Hepatic stellate cell (primary cell): ENCODE results near the gene PRSS48.
"Not testable (repeated sequence)": the region's sequence is repeated elsewhere in the genome, so short reads cannot be mapped to it uniquely, and the experiment has no call there.

Experiments used
- DNase-seq: peaks from one replicate; pipeline ENCODE4 v3.0.0; 2011; ENCODE audit warnings: low spot score

Gene PRSS48

DNA sequence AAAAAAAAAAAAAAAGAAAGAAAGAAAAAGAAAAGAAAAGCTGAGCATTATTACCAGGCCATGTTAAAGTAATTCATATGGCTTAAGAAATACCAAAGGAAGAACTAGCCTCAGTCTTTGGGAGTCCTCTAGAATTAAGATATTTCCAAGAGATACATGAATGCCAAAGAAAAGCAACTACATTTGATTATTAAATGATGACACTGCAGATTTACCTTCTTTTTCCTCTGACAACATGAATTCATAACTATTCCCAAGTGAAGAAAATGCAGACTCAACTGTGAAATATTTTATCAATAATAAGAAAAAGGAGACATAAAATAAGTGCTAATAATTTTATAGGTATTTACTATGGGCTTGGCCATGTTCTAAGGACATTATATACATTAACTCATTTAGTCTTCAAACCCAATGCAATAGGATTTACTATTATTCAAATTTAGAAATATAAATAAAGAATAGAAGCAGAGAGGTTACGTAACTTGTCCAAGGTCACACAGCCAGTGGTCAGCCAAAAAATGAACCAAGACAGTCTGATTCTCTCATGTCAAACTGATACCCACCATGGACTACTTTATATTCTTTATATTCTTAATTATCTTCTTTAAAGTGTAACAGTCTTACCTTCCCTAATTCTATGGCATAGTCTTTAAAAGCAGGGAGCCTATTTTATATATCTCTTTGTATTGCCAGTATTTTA, 41.5 kb downstream of the PRSS48 start:
- DNase-seq = no peak

GRCh38 chr4:151319490-151319889, 42.5 kb downstream of the PRSS48 start:
- DNase-seq = no peak

GRCh38 chr4:151321586-151321985, 44.6 kb downstream of the PRSS48 start:
- no peak for DNase-seq

GRCh38 chr4:151322161-151322560, 45.2 kb downstream of the PRSS48 start:
- DNase-seq = not testable (repeated sequence)

- DNase-seq = no peak
These were observed 45.6 kb downstream of the PRSS48 start for GRCh38 chr4:151322570-151322969.

GRCh38 chr4:151323667-151324066, 46.7 kb downstream of the PRSS48 start:
- no peak for DNase-seq

- no peak for DNase-seq
These were observed 47.3 kb downstream of the PRSS48 start for GRCh38 chr4:151324124-151324751.

DNA sequence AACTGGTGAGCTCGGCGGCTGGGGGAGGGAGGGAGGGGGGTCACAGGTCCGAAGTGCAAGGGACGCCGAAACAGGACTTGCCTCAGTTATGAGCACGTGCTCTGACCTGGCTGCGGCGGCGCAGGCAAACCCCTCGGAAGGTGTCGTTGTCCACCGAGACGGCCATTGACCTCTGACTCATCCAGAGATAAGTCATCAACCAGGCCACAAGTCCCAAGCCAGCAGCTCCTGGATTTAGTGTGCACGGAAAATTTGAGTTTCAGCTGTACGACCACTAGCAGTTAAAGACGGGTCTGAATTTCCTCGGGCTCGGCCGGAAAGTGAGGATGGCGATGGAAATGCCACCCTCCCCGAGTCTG, 47.8 kb downstream of the PRSS48 start:
- DNase-seq = peak; percentile 37

DNA sequence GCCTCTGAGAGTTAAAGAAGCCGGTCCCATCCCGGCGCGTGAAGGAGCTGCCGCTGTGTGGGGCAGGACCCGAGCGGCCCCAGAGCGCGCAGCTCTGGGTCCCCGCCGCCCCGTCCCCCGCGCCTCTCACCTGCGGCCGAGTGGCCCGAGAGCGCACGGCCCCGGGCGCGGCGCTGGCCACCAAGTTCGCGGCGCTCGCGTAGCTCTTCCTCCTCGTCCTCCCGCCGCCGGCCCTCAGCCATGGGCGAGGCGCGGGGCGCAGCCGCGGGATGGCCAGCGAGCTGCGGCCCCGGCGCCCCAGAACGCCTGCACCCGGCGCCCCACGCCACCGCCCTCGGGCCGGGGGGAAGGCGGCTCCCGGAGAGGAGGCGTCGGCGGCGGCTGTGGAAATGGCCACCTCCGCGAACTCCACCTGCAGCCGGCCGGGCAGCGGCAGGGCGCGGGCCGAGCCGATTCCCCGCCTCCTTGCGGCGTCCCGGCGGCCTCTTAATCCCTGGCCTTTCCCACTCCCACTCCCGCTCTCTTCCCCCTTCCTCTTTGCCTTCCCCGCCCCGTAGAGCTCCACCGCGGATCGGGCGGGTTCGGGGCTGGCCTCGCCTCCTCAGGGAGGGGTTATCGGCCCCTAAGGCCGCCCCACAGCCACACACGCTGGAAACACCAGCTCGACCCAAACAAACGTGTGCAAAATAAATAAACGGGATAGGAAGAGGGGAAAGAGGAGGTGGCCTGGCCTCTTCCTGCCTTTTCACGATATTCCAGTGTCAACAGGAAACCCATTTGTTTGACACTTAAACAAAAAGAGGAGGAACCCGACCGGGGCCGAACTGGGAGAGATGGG, 48.4 kb downstream of the PRSS48 start, which contains the start of gene SH3D19:
Gene SH3D19 (minus strand): TSS at position 495 of the 838 bp plus-strand sequence. CDS start 253 bp downstream, at position 242.
- DNase-seq = peak; percentile 51

DNA sequence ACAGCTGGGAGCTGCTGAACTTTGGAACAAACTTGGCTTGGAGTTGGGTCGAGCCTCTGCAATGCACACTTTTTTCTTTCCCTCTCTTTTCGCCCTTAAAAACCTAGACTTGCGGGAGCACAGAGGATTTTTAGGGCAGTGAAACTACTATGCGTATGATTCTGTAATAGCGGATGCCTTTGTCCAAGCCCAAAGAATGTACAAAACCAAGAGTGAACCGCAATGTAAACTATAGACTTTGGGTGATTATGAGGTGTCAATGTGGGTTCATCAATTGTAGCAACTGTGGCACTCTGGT, 48.9 kb downstream of the PRSS48 start:
- no peak for DNase-seq

DNA sequence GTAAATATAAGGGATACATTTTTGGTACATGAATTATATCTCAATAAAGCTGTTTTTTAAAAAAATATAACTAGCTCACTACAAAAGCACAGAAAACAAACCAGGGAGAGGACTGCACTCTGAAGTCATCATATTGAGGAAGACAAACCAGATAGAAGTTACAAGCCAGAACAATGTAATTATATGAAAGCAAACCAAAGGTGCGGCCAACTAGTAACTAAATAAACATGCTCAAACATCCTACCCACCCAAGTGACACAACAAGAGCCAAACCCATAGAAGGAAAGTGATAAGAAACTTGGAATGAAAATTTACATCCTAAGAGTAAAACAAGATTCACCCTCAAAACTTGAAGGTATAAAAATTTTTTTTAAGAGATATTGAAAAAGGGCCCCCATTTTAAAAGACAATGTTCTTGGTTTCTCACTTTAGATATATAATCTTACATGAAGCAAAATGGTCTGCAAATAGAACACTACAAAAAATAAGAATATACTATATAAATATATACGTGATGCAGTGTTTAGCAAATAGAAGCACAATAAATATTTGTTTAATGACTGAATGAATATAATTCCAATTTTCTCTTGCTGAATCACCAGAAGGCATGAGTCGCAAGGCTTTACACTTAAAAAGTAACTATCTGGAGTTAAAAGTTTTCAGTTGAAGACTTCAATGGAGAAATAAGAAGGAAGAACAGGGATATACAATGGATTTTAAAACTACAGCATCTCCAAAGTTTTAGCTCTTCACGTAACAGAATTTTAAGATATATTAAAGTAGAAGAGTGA, 52.5 kb downstream of the PRSS48 start:
- DNase-seq = no peak

DNA sequence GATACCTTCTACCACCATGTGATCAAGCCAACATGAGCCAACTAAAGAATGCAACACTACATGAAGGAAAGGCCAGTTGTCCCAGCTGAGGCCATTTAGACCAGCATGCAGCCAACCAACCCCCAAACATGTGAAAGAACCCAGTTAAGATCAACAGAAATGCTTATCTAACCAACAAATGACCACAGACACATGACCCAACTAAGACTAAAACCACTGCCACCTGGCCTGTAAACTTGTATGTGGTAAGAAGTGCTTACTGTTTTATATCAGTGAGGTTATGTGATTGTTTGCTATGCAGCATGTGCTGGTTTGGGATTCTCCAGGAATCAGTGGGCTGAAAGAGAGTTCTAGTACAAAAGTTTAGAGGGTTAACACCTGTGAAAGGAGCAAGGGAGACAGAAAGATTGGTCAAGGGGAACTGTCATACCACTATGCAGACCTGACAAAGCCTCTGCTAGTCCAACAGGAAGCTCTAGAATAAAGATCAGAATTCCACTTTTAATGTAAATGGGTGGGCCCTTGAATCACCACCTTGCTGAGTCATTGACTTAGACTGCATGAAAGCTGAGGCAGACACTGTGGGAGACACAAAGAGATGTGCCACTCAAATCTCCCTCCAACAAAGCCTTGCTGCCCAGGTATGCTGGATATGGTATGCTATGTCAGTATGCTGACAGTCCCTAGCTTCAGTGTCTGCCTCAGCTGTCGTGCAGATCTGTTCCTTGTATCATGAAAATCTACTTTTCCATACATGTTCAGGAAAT, 54.5 kb downstream of the PRSS48 start:
- DNase-seq = no peak

DNA sequence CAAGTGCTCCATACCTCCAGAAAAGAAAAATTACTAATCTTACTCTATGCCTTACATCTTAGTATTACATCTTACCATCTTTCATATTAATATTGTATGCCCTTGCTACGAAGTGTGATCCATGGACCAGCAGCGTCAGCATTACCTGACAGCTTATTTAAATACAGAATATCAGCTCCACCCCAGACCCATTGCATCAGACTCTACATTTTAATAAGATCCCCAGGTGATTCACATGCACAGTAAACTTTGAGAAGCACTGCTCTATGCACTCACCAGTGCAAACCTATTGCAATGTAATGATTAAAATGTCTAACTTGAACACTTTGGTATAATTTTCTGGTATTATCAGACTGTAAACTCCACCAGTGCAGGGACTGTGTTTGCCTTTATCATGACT, 62.5 kb downstream of the PRSS48 start:
- DNase-seq = no peak

DNA sequence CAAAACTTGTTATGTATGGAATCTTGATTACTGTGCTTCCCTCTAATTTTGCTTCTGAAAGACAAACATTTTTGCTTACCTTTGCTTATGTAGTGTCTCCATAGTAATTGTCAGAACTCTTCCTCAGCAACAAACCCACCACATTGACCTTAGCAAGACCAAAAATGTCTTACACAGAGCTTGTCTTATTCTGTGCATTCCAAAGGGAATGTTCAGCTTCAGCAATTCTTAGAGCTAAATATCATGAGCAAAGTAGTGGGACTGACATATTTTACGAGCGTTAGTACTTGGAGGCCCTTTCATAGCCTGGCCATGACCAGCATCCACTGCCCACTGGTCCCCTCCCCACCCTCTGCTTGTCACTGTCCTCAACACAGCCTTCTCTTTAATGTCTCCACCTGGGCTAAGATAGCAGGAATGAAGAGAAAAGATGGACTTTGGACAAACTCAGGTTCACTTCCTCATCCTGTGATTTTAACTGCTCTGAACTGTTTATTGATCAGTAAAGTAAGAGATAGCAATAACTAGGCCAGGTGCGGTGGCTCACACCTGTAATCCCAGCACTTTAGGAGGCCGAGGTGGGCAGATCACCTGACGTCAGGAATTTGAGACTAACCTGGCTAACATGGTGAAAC, 63.9 kb downstream of the PRSS48 start:
- no peak for DNase-seq
